ENCODE measurements around the gene MRPL37. TPM values are rescaled to one million over a fixed set of nuclear protein-coding genes. Genes with fewer than 3 reads are reported as not detected.

MRPL37 gene
- total RNA-seq, 1 donor from 2014 or later, result 32.9 TPM

DNA sequence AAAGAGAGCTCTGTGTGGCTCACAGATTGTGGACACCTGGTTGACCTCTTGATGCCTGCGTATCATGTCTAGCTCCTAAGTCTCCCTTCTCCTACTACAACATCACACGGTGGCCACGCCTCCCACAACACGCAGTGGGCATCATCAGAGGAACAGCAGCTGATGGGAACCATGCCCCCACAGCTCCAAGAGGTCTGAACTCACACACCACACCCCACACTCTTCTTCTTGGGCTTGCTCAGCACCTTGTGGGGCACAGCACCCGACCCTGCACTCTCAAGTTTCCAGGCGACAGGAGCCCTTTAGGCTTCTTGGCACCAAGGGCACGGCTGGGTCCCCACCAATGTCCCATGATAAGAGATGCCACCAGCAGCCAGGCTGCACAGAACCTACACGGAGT is 28.4 kb upstream of the MRPL37 start:
- peaks cover 2 to 17% (median 11%) of the 10 kb centered on the region in 3 donors for H3K36me3 ChIP-seq (ENCODE audit: control insufficient read depth in 3 of 3, insufficient read depth in 3 of 3, low read length in 3 of 3)
- H3K4me3 ChIP-seq (ENCODE audit: low read length in 3 of 3), result no peak overlapping the region
- no peak overlapping the region for H3K27ac ChIP-seq (ENCODE audit: low read depth, low read length)
- H3K9me3 ChIP-seq (ENCODE audit: control insufficient read depth in 3 of 3, low read length in 3 of 3), result no peaks in the 10 kb centered on the region
- no peaks in the 10 kb centered on the region for H3K27me3 ChIP-seq (ENCODE audit: control insufficient read depth in 3 of 3, insufficient read depth in 3 of 3, low read length in 3 of 3)
- no peak overlapping the region for H3K9ac ChIP-seq (ENCODE audit: low read depth in 1 of 3, low read length in 3 of 3)
- H3K4me1 ChIP-seq (ENCODE audit: control insufficient read depth in 3 of 3, insufficient read depth in 3 of 3, low read length in 3 of 3), result peaks cover 4 to 11% (median 6%) of the 10 kb centered on the region in 3 donors

DNA sequence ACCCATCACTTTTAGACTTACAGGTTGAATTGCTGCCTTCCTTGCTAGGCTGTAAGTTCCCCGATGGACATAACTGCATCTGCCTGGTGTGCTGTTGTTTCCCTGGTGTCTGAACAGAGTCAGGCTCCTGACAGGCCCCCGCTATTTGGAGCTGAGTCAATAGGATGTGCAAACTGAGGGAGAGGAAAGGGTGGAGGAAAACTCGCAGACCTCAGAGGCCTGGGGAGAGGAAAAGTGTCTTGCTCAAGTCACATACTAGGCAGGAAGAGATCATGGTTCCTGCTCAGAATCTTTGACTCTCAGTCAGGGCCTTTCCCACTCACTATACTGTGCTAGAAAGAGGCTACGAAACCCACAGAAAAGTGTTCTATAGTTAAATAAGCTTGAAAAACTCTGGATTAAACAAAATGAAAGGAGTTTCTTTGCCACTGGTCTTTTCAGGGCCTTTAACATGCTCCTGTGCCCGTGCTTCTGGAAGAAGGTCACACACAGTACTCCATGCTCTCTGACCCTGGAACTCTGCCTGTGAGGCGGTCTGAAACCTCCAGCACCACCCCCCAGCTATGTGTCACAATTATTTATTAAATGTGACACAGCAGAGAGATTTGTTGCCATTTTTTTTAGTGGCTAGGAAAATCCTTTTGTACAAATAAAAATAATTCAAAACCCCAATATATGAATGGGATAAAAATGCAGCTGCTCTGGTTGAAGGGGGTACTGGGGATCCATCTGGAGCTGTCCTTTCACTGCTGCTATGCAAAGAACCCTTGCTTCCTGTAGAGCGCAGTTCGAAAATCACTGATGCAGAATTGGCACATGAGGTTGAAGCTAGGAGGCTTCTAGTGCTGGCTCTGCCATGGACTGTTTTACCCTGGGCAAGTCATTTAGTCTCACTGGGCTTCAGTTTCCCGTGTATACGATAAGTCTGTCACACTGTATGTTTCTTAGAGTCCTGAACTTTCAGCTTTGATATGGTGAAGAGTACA is 27.1 kb upstream of the MRPL37 start:
- H3K9me3 ChIP-seq (ENCODE audit: control insufficient read depth in 3 of 3, low read length in 3 of 3), result no peaks in the 10 kb centered on the region
- H3K9ac ChIP-seq (ENCODE audit: low read depth in 1 of 3, low read length in 3 of 3), result peak overlapping the region in 1 of 3 donors; percentile 43
- peaks cover 4 to 11% (median 6%) of the 10 kb centered on the region in 3 donors for H3K4me1 ChIP-seq (ENCODE audit: control insufficient read depth in 3 of 3, insufficient read depth in 3 of 3, low read length in 3 of 3)
- H3K36me3 ChIP-seq (ENCODE audit: control insufficient read depth in 3 of 3, insufficient read depth in 3 of 3, low read length in 3 of 3), result peaks cover 2 to 21% (median 14%) of the 10 kb centered on the region in 3 donors
- H3K4me3 ChIP-seq (ENCODE audit: low read length in 3 of 3), result no peak overlapping the region
- H3K27ac ChIP-seq (ENCODE audit: low read depth, low read length), result no peak overlapping the region
- H3K27me3 ChIP-seq (ENCODE audit: control insufficient read depth in 3 of 3, insufficient read depth in 3 of 3, low read length in 3 of 3), result no peaks in the 10 kb centered on the region

- H3K9me3 ChIP-seq (ENCODE audit: control insufficient read depth in 3 of 3, low read length in 3 of 3), result no peaks in the 10 kb centered on the region
- H3K36me3 ChIP-seq (ENCODE audit: control insufficient read depth in 3 of 3, insufficient read depth in 3 of 3, low read length in 3 of 3), result peaks cover 2 to 26% (median 17%) of the 10 kb centered on the region in 3 donors
- H3K4me3 ChIP-seq (ENCODE audit: low read length in 3 of 3), result no peak overlapping the region
- peaks cover 4 to 11% (median 6%) of the 10 kb centered on the region in 3 donors for H3K4me1 ChIP-seq (ENCODE audit: control insufficient read depth in 3 of 3, insufficient read depth in 3 of 3, low read length in 3 of 3)
- no peak overlapping the region for H3K9ac ChIP-seq (ENCODE audit: low read depth in 1 of 3, low read length in 3 of 3)
- no peaks in the 10 kb centered on the region for H3K27me3 ChIP-seq (ENCODE audit: control insufficient read depth in 3 of 3, insufficient read depth in 3 of 3, low read length in 3 of 3)
- H3K27ac ChIP-seq (ENCODE audit: low read depth, low read length), result no peak overlapping the region
Observed at GRCh38 chr1:54173681-54174080, 26.3 kb upstream of the MRPL37 start.

DNA sequence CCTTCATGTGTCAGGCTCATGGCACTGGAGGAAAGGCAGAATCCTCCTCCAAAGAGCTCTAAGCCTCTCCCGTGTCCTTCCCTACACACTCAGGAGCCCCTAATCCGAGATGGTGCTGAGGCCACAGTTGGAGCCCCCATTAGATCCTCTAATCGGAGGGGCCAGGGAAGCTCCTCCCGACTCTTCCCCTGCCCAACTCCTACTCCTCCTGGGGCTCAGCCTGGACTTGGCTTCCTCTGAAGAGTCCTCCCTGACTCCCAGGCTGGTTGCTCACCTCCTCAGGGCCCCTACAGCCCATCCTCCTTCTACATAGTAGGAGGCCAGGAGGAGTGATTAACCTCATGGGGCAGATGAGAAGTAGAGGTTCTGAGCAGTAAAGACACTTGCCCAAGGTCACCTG is 25.9 kb upstream of the MRPL37 start:
- peak overlapping the region in 1 of 3 donors; percentile 20 for H3K9ac ChIP-seq (ENCODE audit: low read depth in 1 of 3, low read length in 3 of 3)
- H3K4me1 ChIP-seq (ENCODE audit: control insufficient read depth in 3 of 3, insufficient read depth in 3 of 3, low read length in 3 of 3), result peaks cover 4 to 11% (median 6%) of the 10 kb centered on the region in 3 donors
- no peak overlapping the region for H3K4me3 ChIP-seq (ENCODE audit: low read length in 3 of 3)
- no peaks in the 10 kb centered on the region for H3K9me3 ChIP-seq (ENCODE audit: control insufficient read depth in 3 of 3, low read length in 3 of 3)
- no peaks in the 10 kb centered on the region for H3K27me3 ChIP-seq (ENCODE audit: control insufficient read depth in 3 of 3, insufficient read depth in 3 of 3, low read length in 3 of 3)
- peaks cover 2 to 29% (median 19%) of the 10 kb centered on the region in 3 donors for H3K36me3 ChIP-seq (ENCODE audit: control insufficient read depth in 3 of 3, insufficient read depth in 3 of 3, low read length in 3 of 3)
- no peak overlapping the region for H3K27ac ChIP-seq (ENCODE audit: low read depth, low read length)

GRCh38 chr1:54176621-54177327 is 23.2 kb upstream of the MRPL37 start:
- Histone ChIP-seq H3K27me3 (ENCODE audit: control insufficient read depth in 3 of 3, insufficient read depth in 3 of 3, low read length in 3 of 3) (no peaks in the 10 kb centered on the region), H3K27ac (ENCODE audit: low read depth, low read length) (no peak overlapping the region), H3K9ac (ENCODE audit: low read depth in 1 of 3, low read length in 3 of 3) (no peak overlapping the region), H3K4me3 (ENCODE audit: low read length in 3 of 3) (no peak overlapping the region), H3K9me3 (ENCODE audit: control insufficient read depth in 3 of 3, low read length in 3 of 3) (no peaks in the 10 kb centered on the region), H3K4me1 (ENCODE audit: control insufficient read depth in 3 of 3, insufficient read depth in 3 of 3, low read length in 3 of 3) (peaks cover 4 to 11% (median 6%) of the 10 kb centered on the region in 3 donors), H3K36me3 (ENCODE audit: control insufficient read depth in 3 of 3, insufficient read depth in 3 of 3, low read length in 3 of 3) (peaks cover 6 to 34% (median 15%) of the 10 kb centered on the region in 3 donors)

- Histone ChIP-seq H3K27me3 (ENCODE audit: control insufficient read depth in 3 of 3, insufficient read depth in 3 of 3, low read length in 3 of 3) (no peaks in the 10 kb centered on the region), H3K4me3 (ENCODE audit: low read length in 3 of 3) (no peak overlapping the region), H3K9me3 (ENCODE audit: control insufficient read depth in 3 of 3, low read length in 3 of 3) (no peaks in the 10 kb centered on the region), H3K27ac (ENCODE audit: low read depth, low read length) (no peak overlapping the region), H3K36me3 (ENCODE audit: control insufficient read depth in 3 of 3, insufficient read depth in 3 of 3, low read length in 3 of 3) (peaks cover 6 to 33% (median 15%) of the 10 kb centered on the region in 3 donors), H3K9ac (ENCODE audit: low read depth in 1 of 3, low read length in 3 of 3) (no peak overlapping the region), H3K4me1 (ENCODE audit: control insufficient read depth in 3 of 3, insufficient read depth in 3 of 3, low read length in 3 of 3) (peaks cover 4 to 11% (median 6%) of the 10 kb centered on the region in 3 donors)
Observed at GRCh38 chr1:54177726-54178125, 22.2 kb upstream of the MRPL37 start.

DNA sequence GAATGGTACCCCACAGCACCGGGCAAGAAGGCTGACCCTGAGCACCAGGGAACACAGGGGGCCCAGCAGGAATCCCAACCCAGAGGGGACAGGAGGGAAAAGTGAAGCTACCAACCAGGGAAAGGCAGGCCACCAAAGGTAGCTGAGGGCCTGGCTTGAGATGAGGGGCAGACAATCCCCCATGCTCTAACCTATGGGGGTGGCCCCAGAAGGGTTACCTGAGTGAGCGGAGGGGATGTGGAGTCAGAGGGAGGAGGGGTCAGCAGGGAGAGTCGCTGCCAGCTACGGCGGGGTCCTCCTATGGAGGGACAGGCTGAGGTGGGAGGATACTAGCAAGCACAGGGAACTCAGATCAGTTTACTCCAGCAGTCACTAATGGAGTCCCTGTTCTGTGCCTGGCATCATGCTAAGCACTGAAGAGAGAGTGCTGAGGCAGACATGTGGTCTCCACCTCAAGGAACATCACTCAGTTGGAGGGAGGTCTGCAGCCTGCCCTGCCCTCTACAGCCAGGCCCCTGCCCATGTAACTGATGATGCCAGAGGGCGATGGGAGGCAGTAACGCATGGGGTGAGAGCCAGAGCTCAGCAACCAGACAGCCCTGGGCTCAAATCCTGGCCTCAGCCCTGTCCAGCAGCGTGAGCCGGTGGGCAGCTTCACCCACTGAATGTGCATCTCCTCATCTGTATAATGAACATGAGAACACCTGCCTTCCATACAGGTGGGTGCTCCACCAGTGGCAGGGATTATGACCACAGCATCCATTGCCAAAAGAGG is 21.5 kb upstream of the MRPL37 start:
- Histone ChIP-seq H3K9ac (ENCODE audit: low read depth in 1 of 3, low read length in 3 of 3) (no peak overlapping the region), H3K4me3 (ENCODE audit: low read length in 3 of 3) (no peak overlapping the region), H3K36me3 (ENCODE audit: control insufficient read depth in 3 of 3, insufficient read depth in 3 of 3, low read length in 3 of 3) (peaks cover 6 to 33% (median 15%) of the 10 kb centered on the region in 3 donors), H3K4me1 (ENCODE audit: control insufficient read depth in 3 of 3, insufficient read depth in 3 of 3, low read length in 3 of 3) (peaks cover 4 to 6% (median 6%) of the 10 kb centered on the region in 3 donors), H3K9me3 (ENCODE audit: control insufficient read depth in 3 of 3, low read length in 3 of 3) (no peaks in the 10 kb centered on the region), H3K27me3 (ENCODE audit: control insufficient read depth in 3 of 3, insufficient read depth in 3 of 3, low read length in 3 of 3) (no peaks in the 10 kb centered on the region), H3K27ac (ENCODE audit: low read depth, low read length) (no peak overlapping the region)

- peaks cover 9 to 24% (median 12%) of the 10 kb centered on the region in 3 donors for H3K36me3 ChIP-seq (ENCODE audit: control insufficient read depth in 3 of 3, insufficient read depth in 3 of 3, low read length in 3 of 3)
Observed at GRCh38 chr1:54180701-54181360, 19.1 kb upstream of the MRPL37 start.

GRCh38 chr1:54186056-54186455 is 13.9 kb upstream of the MRPL37 start:
- Histone ChIP-seq H3K27ac (ENCODE audit: low read depth, low read length) (no peak overlapping the region), H3K9me3 (ENCODE audit: control insufficient read depth in 3 of 3, low read length in 3 of 3) (no peaks in the 10 kb centered on the region), H3K4me3 (ENCODE audit: low read length in 3 of 3) (no peak overlapping the region), H3K9ac (ENCODE audit: low read depth in 1 of 3, low read length in 3 of 3) (no peak overlapping the region), H3K4me1 (ENCODE audit: control insufficient read depth in 3 of 3, insufficient read depth in 3 of 3, low read length in 3 of 3) (no peaks in the 10 kb centered on the region), H3K27me3 (ENCODE audit: control insufficient read depth in 3 of 3, insufficient read depth in 3 of 3, low read length in 3 of 3) (no peaks in the 10 kb centered on the region), H3K36me3 (ENCODE audit: control insufficient read depth in 3 of 3, insufficient read depth in 3 of 3, low read length in 3 of 3) (peaks cover 28 to 35% (median 29%) of the 10 kb centered on the region in 3 donors)

More at GRCh38 chr1:54180701-54181360, 19.1 kb upstream of the MRPL37 start:
- Histone ChIP-seq H3K9ac (ENCODE audit: low read depth in 1 of 3, low read length in 3 of 3) (no peak overlapping the region), H3K9me3 (ENCODE audit: control insufficient read depth in 3 of 3, low read length in 3 of 3) (no peaks in the 10 kb centered on the region), H3K4me3 (ENCODE audit: low read length in 3 of 3) (no peak overlapping the region), H3K4me1 (ENCODE audit: control insufficient read depth in 3 of 3, insufficient read depth in 3 of 3, low read length in 3 of 3) (no peaks in the 10 kb centered on the region), H3K27me3 (ENCODE audit: control insufficient read depth in 3 of 3, insufficient read depth in 3 of 3, low read length in 3 of 3) (no peaks in the 10 kb centered on the region), H3K27ac (ENCODE audit: low read depth, low read length) (no peak overlapping the region)

All from skeletal muscle tissue (tissue), 4 donors.